Osteoblast (primary cell): ENCODE results near the gene RIPOR2. TPM values are rescaled to one million over a fixed set of nuclear protein-coding genes. Genes with fewer than 3 reads are reported as not detected.
"Not testable (repeated sequence)": the region's sequence is repeated elsewhere in the genome, so short reads cannot be mapped to it uniquely, and the experiment has no call there.

Experiments
- DNase-seq: peaks from one replicate; pipeline ENCODE4 v3.0.0; 2011; ENCODE audit warnings: low spot score, mixed read lengths; ENCODE audit not compliant: insufficient read length; ENCODE audit errors: missing footprints
- H2AFZ ChIP-seq: 2 replicates; pipeline ENCODE4 v1.6.0; 2011; ENCODE audit warnings: mild to moderate bottlenecking, low read length
- H3K27ac ChIP-seq: 2 replicates; pipeline ENCODE4 v1.5.1; 2011; ENCODE audit warnings: mild to moderate bottlenecking, low read depth, low read length, moderate library complexity
- H3K27me3 ChIP-seq: 2 replicates; pipeline ENCODE4 v1.6.0; 2012; ENCODE audit warnings: mild to moderate bottlenecking, control low read depth, inconsistent platforms, low read length, moderate library complexity; ENCODE audit not compliant: insufficient read depth
- H3K36me3 ChIP-seq: 2 replicates; pipeline ENCODE4 v1.5.1; 2011; ENCODE audit warnings: mild to moderate bottlenecking, low read length, control low read depth, moderate library complexity; ENCODE audit not compliant: insufficient read depth
- H3K4me1 ChIP-seq: 2 replicates; pipeline ENCODE4 v1.5.1; 2011; ENCODE audit warnings: mild to moderate bottlenecking, low read length, control low read depth, moderate library complexity; ENCODE audit not compliant: insufficient read depth
- H3K4me2 ChIP-seq: 2 replicates; pipeline ENCODE4 v1.6.0; 2011; ENCODE audit warnings: mild to moderate bottlenecking, low read length; ENCODE audit not compliant: insufficient read depth
- H3K4me3 ChIP-seq: fragments of 200-600 bp; sonication (generic); 3 replicates; pipeline ENCODE4 v1.5.1; 2012; ENCODE audit warnings: mild to moderate bottlenecking, low read length, inconsistent platforms; ENCODE audit not compliant: insufficient read depth
- H3K79me2 ChIP-seq: 2 replicates; pipeline ENCODE4 v1.6.0; 2012; ENCODE audit warnings: mild to moderate bottlenecking, low read length, control low read depth, inconsistent platforms; ENCODE audit not compliant: insufficient read depth
- H3K9me3 ChIP-seq: 2 replicates; pipeline ENCODE4 v1.5.1; 2011; ENCODE audit warnings: low read depth, low read length, control low read depth
- H4K20me1 ChIP-seq: 2 replicates; pipeline ENCODE4 v1.6.0; 2012; ENCODE audit warnings: mild to moderate bottlenecking, low read length, control low read depth; ENCODE audit not compliant: insufficient read depth
- total RNA-seq: library from RNA; depleted of rRNA; stranded (reverse); fragments of >200 nt; gene quantifications from 2 replicates; pipeline ENCODE4 v1.2.3, GENCODE V29; 2012
- TF ChIP-seq, protein P1 (sequence below): IDR thresholded peaks from 2 replicates; pipeline ENCODE4 v1.5.1; 2011; ENCODE audit warnings: mild to moderate bottlenecking, low read depth, low read length, moderate library complexity; ENCODE audit errors: extremely low read depth

RIPOR2 gene
- total RNA-seq, 1 donor = 1.4 TPM

DNA sequence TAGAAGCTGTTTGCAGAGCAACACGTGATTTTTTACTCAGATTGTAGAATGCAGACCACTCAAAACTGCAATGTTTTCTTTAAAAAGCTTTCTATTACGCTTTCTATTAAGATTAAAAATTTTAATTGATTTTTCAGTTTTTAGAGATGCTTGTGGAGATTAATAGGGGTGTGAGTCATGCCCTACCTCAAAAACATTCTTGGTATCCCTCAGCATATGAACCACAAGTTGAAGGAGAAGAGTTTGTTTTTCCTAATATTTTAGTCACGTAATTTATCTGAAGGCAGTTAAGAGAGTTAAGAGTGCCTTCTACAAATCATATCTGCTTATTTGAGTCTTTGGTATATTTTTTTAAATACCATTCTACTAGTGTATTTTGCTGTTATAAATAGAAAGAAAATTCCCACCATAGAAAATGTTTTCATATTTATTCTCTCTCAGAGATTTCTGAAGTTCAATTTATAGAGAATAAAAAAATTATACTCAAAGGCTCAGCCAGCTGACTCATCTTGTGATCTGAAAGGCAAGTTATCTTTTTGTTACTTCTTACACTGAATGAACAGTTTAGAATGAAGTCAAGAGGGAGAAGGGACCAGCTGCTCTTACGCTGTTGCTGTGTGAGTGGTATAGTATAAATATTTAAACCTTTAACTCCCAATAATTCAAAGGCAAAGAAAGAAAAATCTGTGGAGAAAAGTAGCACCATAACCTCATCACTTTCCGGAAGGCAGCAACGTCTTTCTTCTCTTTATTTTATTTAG, 7.6 kb downstream of the RIPOR2 start:
- DNase-seq = no peak
- H3K9me3 ChIP-seq = no peaks in the 10 kb centered on the region

DNA sequence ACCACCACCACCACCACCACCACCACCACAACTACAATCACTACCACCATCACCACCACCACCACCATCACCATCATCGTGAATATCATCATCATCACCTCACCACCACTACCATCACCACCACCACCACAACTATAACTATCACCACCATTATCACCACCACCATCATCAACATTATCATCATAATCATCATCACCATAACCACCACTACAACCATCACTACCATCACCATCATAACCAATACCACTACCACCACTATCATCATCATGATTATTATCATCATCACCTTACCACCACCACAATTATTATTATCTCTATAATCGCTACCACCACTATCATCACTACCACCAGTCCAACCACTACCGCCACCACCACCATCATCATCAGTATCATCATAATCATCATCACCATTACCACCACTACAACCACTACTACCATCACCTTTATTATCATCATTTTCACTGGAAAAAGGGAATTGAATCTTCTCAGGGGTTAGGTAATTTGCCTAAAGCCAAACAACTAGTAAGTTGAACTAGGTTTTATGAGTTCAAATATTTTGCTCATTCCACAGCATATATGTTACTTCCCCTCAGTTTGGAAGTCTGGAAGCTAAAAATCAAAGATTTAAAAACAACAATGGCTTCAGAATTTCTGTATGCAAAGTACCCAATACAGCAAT, 8.3 kb downstream of the RIPOR2 start:
- peaks cover 22% of the 10 kb centered on the region for H3K4me1 ChIP-seq
- no peaks in the 10 kb centered on the region for H3K9me3 ChIP-seq
- no peaks in the 10 kb centered on the region for H4K20me1 ChIP-seq
- H3K27me3 ChIP-seq = peaks cover 2% of the 10 kb centered on the region
- TF ChIP-seq, protein P1, sequence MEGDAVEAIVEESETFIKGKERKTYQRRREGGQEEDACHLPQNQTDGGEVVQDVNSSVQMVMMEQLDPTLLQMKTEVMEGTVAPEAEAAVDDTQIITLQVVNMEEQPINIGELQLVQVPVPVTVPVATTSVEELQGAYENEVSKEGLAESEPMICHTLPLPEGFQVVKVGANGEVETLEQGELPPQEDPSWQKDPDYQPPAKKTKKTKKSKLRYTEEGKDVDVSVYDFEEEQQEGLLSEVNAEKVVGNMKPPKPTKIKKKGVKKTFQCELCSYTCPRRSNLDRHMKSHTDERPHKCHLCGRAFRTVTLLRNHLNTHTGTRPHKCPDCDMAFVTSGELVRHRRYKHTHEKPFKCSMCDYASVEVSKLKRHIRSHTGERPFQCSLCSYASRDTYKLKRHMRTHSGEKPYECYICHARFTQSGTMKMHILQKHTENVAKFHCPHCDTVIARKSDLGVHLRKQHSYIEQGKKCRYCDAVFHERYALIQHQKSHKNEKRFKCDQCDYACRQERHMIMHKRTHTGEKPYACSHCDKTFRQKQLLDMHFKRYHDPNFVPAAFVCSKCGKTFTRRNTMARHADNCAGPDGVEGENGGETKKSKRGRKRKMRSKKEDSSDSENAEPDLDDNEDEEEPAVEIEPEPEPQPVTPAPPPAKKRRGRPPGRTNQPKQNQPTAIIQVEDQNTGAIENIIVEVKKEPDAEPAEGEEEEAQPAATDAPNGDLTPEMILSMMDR = no peak
- DNase-seq = no peak
- H3K4me3 ChIP-seq = no peak overlapping the region
- no peaks in the 10 kb centered on the region for H3K79me2 ChIP-seq
- H2AFZ ChIP-seq = no peak overlapping the region
- H3K27ac ChIP-seq = no peak overlapping the region
- H3K36me3 ChIP-seq = no peaks in the 10 kb centered on the region
- no peak overlapping the region for H3K4me2 ChIP-seq

More for the DNA sequence above, 7.6 kb downstream of the RIPOR2 start:
- no peak overlapping the region for H3K4me2 ChIP-seq
- no peaks in the 10 kb centered on the region for H4K20me1 ChIP-seq
- H3K36me3 ChIP-seq = no peaks in the 10 kb centered on the region
- H3K79me2 ChIP-seq = no peaks in the 10 kb centered on the region
- TF ChIP-seq, protein P1 = no peak
- H3K4me1 ChIP-seq = peaks cover 22% of the 10 kb centered on the region
- H3K27ac ChIP-seq = no peak overlapping the region
- no peak overlapping the region for H2AFZ ChIP-seq
- no peak overlapping the region for H3K4me3 ChIP-seq
- peaks cover 6% of the 10 kb centered on the region for H3K27me3 ChIP-seq

DNA sequence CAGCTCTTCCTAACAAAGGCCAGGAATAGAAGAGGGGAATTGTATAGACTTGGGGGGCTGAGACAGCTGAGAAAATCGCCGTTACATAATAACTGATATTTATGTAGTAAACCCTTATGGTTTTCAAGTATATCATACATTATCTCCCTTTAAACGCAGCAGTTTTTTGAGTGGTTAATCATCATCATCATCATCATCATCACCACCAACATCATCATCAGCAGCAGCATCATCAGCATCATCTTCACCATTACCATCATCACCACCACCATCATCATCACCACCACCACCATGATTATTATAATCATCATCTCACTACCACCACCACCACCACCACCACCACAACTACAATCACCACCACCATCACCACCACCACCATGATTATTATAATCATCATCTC, 9.1 kb downstream of the RIPOR2 start:
- H3K27ac ChIP-seq, H3K9me3 ChIP-seq, H3K4me2 ChIP-seq, H2AFZ ChIP-seq, DNase-seq, H3K27me3 ChIP-seq, H3K79me2 ChIP-seq, H3K4me3 ChIP-seq, H3K36me3 ChIP-seq, H4K20me1 ChIP-seq: not testable (repeated sequence)
- peaks cover 18% of the 10 kb centered on the region for H3K4me1 ChIP-seq

DNA sequence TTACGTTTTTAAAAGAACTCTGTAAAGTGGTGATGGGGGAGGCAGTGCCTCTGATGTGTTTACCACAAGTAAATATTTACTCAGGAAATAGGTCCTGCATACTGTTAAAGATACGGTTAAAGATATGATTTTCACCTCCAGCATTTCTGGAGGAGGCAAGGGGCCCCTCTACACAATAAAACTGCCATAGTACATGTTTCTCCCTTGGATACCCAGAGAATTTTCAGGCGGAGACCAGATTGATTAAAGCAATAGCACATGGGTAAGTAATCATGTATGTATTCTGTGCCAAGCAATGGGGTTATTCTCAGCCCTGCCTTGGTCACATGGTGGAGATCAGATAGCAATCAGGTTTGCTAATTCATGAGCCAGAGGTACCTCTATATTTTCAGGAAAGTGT, 9.6 kb downstream of the RIPOR2 start:
- no peaks in the 10 kb centered on the region for H3K79me2 ChIP-seq
- H3K27ac ChIP-seq = no peak overlapping the region
- no peak for DNase-seq
- H3K36me3 ChIP-seq = no peaks in the 10 kb centered on the region
- no peak overlapping the region for H3K4me3 ChIP-seq
- H3K27me3 ChIP-seq = peaks cover 2% of the 10 kb centered on the region
- H3K4me2 ChIP-seq = no peak overlapping the region
- no peaks in the 10 kb centered on the region for H4K20me1 ChIP-seq
- no peaks in the 10 kb centered on the region for H3K9me3 ChIP-seq
- TF ChIP-seq, protein P1 = no peak
- H2AFZ ChIP-seq = no peak overlapping the region
- peaks cover 18% of the 10 kb centered on the region for H3K4me1 ChIP-seq
